Type B pancreatic cell (in vitro differentiated cells): Measurements from ENCODE around the gene PEA15. TPM values are rescaled to one million over a fixed set of nuclear protein-coding genes. Genes with fewer than 3 reads are reported as not detected.

Experiments
- DNase-seq: peaks from one replicate; pipeline ENCODE4 v3.0.0; 2021; ENCODE audit warnings: mixed read lengths; ENCODE audit not compliant: unreplicated experiment; ENCODE audit errors: extremely low spot score
- H3K27ac Mint-ChIP-seq: 2 replicates; pipeline ENCODE4 v1.8.0; 2021; ENCODE audit warnings: mild to moderate bottlenecking, mixed read lengths
- H3K27me3 Mint-ChIP-seq: 2 replicates; pipeline ENCODE4 v1.8.0; 2021; ENCODE audit warnings: mixed read lengths
- H3K36me3 Mint-ChIP-seq: 2 replicates; pipeline ENCODE4 v1.8.0; 2021; ENCODE audit warnings: mixed read lengths
- H3K4me1 Mint-ChIP-seq: one replicate; pipeline ENCODE4 v1.8.0; 2021; ENCODE audit warnings: mixed read lengths; ENCODE audit not compliant: unreplicated experiment
- H3K4me3 Mint-ChIP-seq: 2 replicates; pipeline ENCODE4 v1.8.0; 2021; ENCODE audit warnings: mild to moderate bottlenecking, mixed read lengths
- H3K9me3 Mint-ChIP-seq: 2 replicates; pipeline ENCODE4 v1.8.0; 2021; ENCODE audit warnings: mixed read lengths
- total RNA-seq: library from RNA; stranded (reverse); gene quantifications from 2 replicates; pipeline ENCODE4 v1.2.1, GENCODE V29; 2021; ENCODE audit warnings: low replicate concordance
- TF ChIP-seq, protein P1 (sequence below): fragments of 200-600 bp; sonication (generic); conservative IDR thresholded peaks from 2 replicates; pipeline ENCODE4 v1.5.0; 2021; ENCODE audit warnings: antibody characterized with exemption, mild to moderate bottlenecking

The PEA15 gene
- total RNA-seq, 1 donor from 2014 or later: 67.7 TPM

DNA sequence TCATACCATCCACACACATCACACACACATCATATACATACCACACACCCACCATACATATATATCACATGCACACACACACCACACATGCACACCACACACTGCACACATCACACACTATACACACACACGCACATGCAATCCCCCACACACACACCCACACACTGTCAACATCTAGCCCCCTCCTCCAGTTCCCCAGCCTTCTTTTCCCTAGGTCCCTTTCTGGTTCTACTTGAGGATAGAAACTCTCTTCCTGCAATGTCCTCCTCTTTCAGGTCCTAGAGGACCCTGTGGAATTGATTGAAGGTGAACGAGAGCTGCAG is 10.5 kb upstream of the PEA15 start:
- Mint-ChIP-seq H3K9me3 (no peaks in the 10 kb centered on the region), H3K27me3 (peaks cover 2% of the 10 kb centered on the region), H3K4me1 (no peaks in the 10 kb centered on the region), H3K27ac (no peak overlapping the region), H3K36me3 (no peaks in the 10 kb centered on the region), H3K4me3 (no peak overlapping the region)
- TF ChIP-seq, protein P1, sequence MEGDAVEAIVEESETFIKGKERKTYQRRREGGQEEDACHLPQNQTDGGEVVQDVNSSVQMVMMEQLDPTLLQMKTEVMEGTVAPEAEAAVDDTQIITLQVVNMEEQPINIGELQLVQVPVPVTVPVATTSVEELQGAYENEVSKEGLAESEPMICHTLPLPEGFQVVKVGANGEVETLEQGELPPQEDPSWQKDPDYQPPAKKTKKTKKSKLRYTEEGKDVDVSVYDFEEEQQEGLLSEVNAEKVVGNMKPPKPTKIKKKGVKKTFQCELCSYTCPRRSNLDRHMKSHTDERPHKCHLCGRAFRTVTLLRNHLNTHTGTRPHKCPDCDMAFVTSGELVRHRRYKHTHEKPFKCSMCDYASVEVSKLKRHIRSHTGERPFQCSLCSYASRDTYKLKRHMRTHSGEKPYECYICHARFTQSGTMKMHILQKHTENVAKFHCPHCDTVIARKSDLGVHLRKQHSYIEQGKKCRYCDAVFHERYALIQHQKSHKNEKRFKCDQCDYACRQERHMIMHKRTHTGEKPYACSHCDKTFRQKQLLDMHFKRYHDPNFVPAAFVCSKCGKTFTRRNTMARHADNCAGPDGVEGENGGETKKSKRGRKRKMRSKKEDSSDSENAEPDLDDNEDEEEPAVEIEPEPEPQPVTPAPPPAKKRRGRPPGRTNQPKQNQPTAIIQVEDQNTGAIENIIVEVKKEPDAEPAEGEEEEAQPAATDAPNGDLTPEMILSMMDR: no peak
- DNase-seq: no peak

- Mint-ChIP-seq H3K9me3 (no peaks in the 10 kb centered on the region), H3K4me3 (no peak overlapping the region), H3K27ac (no peak overlapping the region), H3K36me3 (no peaks in the 10 kb centered on the region), H3K4me1 (no peaks in the 10 kb centered on the region), H3K27me3 (peaks cover 2% of the 10 kb centered on the region)
- DNase-seq: no peak
- TF ChIP-seq, protein P1: no peak
Observed at GRCh38 chr1:160196143-160196542, 9.0 kb upstream of the PEA15 start.

GRCh38 chr1:160197231-160197630 is 8.0 kb upstream of the PEA15 start:
- Mint-ChIP-seq H3K36me3 (no peaks in the 10 kb centered on the region), H3K27me3 (peaks cover 2% of the 10 kb centered on the region), H3K4me1 (no peaks in the 10 kb centered on the region), H3K27ac (no peak overlapping the region), H3K9me3 (no peaks in the 10 kb centered on the region), H3K4me3 (no peak overlapping the region)
- DNase-seq: no peak
- TF ChIP-seq, protein P1: no peak

GRCh38 chr1:160200786-160201185 is 4.4 kb upstream of the PEA15 start:
- Mint-ChIP-seq H3K36me3 (no peaks in the 10 kb centered on the region), H3K27me3 (peaks cover 2% of the 10 kb centered on the region), H3K27ac (peak overlapping the region; percentile 66), H3K4me1 (peaks cover 11% of the 10 kb centered on the region), H3K4me3 (no peak overlapping the region), H3K9me3 (no peaks in the 10 kb centered on the region)
- TF ChIP-seq, protein P1: no peak
- no peak for DNase-seq

GRCh38 chr1:160204526-160205241 is 500 bp upstream of the PEA15 start:
- TF ChIP-seq, protein P1: no peak
- Mint-ChIP-seq H3K27ac (peak overlapping the region; percentile 80), H3K27me3 (no peaks in the 10 kb centered on the region), H3K4me1 (peaks cover 42% of the 10 kb centered on the region), H3K4me3 (peak overlapping the region; percentile 90), H3K36me3 (peaks cover 16% of the 10 kb centered on the region), H3K9me3 (no peaks in the 10 kb centered on the region)
- DNase-seq: no peak
